NCI-H1436 treated with DMSO at 0.1 percent for 48 hours (cell line): Measurements from ENCODE around the gene SEMA4B.
A peak's percentile ranks its signal among the peaks of the same experiment; 100 is the strongest.
"Not testable (repeated sequence)": the region's sequence is repeated elsewhere in the genome, so short reads cannot be mapped to it uniquely, and the experiment has no call there.

Source experiments
- DNase-seq: peaks from one replicate; lab custom pipeline; 2025; lab: John Stamatoyannopoulos, UW

SEMA4B gene, protein sequence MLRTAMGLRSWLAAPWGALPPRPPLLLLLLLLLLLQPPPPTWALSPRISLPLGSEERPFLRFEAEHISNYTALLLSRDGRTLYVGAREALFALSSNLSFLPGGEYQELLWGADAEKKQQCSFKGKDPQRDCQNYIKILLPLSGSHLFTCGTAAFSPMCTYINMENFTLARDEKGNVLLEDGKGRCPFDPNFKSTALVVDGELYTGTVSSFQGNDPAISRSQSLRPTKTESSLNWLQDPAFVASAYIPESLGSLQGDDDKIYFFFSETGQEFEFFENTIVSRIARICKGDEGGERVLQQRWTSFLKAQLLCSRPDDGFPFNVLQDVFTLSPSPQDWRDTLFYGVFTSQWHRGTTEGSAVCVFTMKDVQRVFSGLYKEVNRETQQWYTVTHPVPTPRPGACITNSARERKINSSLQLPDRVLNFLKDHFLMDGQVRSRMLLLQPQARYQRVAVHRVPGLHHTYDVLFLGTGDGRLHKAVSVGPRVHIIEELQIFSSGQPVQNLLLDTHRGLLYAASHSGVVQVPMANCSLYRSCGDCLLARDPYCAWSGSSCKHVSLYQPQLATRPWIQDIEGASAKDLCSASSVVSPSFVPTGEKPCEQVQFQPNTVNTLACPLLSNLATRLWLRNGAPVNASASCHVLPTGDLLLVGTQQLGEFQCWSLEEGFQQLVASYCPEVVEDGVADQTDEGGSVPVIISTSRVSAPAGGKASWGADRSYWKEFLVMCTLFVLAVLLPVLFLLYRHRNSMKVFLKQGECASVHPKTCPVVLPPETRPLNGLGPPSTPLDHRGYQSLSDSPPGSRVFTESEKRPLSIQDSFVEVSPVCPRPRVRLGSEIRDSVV

DNA sequence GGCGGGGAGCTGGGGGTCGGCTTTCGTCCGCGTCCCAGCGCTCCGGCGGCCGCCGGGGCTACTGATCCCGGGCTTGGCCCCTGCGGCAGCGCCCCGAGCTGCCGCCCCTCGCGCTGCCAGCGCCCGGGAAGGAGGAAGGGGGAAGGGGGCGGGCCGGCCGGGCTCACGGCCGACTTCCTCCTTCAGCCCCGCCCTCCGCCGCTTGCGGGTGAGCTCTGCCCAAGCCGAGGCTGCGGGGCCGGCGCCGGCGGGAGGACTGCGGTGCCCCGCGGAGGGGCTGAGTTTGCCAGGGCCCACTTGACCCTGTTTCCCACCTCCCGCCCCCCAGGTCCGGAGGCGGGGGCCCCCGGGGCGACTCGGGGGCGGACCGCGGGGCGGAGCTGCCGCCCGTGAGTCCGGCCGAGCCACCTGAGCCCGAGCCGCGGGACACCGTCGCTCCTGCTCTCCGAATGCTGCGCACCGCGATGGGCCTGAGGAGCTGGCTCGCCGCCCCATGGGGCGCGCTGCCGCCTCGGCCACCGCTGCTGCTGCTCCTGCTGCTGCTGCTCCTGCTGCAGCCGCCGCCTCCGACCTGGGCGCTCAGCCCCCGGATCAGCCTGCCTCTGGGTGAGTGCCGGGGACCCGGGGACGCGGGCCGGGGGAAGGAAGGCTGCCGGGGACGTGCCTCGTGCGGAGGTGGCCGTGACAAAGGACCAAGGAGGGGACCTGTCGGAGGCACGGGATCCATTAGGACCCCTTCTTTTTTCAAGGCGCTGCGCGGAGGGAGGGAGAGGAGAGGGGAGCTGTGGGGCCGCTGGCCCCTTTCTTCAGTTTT, at the start of gene SEMA4B:
SEMA4B (plus strand) TSS at position 201 of the 814 bp plus-strand sequence; CDS start at position 450, 249 bp downstream.
- peak; percentile 38 for DNase-seq

DNA sequence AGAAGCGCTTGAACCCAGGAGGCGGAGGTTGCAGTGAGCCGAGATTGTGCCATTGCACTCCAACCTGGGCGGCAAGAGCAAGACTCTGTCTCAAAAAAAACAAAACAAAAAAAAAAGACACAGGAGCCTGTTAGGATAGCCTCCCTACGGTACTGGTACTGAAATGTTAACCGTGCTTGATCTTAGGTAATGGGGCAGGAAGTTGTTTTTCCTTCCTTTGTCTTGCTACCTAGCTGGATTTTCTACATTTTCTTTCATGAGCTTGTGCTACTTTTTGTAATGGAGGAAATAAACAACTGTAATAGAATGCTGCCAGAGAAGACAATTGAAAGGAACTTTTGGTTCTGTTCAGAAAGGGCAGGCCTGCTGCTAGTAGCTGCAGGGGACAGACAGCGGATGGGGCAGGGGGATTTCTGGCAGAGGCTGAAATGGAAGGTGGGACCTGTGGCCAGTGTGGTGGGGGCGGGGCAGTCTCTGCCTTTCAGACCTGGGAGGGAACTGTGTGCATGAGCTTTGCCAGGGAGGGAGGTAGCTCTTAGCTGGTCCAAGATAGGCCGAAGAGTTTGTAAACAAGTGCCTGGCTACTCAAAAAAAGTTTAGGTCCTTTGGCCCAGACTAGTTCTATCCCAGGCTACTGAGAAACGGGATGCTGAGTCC, 49.0 kb upstream of the SEMA4B start:
- no peak for DNase-seq

DNA sequence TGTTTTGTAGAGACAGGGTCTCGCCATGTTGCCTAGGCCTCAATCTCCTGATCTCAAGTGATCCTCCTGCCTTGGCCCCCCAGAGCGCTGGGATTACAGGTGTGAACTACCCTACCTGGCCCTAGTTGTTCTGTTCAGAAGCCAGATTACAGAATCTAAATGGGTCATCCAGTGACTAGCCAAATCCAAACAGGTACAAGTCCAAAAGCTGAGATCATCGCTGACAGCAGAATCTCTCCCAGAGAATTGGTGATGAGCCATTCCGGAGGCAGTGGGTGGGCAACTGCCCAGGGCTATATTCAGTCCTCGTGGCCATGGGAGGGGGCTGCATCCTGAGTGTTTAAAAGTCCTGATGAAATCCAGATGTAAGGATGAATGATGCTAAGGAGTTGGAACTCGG, 47.5 kb upstream of the SEMA4B start:
- DNase-seq, result no peak

DNA sequence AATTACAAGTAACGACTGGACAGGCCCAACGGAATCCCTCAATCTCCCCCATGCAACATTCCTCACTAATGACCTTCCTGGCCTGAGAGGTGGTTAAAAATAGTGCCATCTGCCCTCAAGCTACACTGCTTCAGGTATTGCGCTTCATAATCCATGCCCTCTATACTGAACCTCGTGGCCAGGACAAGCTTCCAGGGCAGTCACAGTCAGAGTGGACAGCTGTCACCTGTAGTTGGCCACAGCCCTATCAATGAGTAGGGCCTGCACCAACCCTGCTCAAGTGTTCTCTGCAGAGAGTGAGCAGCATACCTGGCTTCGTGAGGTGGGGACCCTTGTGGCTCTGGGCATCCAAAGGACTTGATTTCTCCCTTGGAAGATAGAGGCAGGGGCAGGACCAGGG, 46.9 kb upstream of the SEMA4B start:
- DNase-seq, result no peak

DNA sequence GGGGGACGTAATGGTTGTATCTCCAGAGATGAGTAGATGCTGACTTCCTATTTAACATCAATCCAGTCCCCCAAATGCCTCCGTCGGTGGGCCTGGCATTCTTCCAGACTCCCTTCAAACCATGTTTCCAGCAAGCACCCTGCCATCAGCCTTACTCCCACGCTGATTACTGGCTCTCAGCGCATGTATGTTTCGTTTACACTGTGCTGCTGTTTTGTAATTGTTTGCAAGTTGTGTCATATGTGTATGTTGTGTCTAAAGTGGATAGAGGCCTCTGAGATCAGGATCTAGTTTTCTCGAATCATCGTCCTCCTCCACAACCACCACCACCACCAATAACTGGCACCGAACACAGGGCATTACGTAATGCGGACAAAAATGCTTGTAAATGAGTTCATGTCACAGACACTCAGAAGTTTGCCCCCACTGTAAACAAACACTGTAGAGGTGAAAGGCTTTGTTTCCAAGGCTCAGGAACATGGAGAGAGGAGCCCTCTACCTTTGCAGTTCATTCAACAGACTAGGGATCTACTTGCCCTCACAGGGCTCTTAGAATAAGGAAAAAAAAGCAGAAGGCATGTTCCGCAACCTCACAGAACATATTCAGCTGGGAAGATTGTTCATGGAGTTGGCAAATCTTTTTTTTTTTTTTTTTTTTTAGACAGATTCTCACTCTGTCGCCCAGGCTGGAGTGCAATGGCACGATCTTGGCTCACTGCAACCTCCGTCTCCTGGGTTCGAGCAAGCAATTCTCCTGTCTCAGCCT, 46.1 kb upstream of the SEMA4B start:
- no peak for DNase-seq

DNA sequence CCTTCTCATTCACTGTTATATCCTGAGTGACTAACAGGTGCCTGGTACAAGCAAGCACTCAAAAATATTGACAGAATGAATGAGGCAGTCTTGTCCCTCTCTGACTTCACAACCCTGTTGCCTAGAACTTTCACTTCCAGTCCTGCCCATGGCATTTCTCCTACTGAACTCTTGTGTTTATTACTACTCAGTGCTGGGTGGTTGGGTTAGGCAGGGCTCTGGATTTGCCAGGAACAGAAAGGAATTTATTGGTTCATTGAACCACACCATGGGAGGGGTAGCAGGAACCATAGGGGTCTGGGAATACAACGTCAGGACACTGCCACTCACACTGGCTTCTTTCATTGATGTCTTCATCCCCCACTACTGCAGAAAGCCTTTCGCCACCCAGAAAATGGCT, 41.9 kb upstream of the SEMA4B start:
- DNase-seq, result no peak

DNA sequence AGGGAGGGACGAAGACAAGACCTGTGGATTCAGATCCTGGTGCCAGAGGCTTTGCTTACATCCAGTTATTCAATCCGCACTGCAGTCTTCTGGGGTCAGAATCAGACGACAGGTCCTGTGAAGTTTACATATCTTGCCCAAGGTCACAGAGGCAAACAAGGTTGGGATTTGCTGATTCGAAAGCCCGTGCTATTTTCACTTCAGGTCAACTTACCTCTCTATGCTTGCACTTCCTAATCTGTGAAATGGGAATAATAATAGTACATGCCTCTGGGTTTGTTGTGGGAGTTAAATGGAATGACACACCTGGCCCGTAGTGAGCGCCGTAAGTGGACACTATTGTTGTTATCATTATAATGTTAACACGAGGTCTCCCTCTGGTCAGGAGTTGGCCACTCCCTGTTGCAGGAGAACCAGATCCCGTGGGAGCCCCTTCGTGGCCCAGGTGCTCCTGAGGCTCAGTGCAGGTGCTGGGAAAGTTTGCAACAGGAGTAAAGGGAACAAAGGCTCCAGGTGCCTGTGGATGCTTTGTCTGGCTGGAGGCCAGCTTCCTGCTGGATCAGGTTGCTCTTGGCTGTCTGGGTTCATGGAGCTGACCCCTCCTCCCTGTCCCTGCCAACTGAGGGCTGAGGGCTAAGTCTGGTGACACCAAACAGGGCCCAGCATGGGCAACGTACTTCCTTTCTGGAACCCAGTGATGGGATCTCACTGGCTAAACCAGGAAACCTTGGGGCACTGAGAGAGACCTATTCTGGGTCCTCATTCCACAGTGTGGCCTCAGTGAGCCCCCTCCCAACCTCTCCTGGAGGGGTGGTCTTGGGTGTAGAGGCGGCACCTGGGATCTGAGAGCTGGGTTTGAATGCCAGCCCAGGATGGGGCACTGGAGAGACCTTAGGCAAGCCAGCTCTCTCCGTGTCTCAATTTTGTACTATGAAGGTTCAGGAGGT, 40.1 kb upstream of the SEMA4B start:
- no peak for DNase-seq

DNA sequence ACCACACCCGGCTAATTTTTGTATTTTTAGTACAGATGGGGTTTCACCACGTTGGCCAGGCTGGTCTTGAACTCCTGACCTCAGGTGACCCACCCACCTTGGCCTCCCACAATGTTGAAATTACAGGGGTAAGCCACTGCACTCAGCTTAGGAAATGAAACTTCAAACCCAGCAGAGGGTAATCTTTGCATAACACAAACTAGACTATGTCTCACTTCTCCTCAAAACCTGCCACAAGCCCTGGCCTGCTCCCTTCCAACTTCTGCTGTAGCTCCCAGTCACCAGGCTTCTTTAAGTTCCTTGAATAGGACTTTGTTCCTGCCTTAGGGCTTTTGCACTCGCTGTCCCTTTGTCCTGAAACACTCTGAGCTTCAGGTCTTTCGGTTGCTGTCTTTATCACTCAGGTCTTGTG, 39.2 kb upstream of the SEMA4B start:
- no peak for DNase-seq

DNA sequence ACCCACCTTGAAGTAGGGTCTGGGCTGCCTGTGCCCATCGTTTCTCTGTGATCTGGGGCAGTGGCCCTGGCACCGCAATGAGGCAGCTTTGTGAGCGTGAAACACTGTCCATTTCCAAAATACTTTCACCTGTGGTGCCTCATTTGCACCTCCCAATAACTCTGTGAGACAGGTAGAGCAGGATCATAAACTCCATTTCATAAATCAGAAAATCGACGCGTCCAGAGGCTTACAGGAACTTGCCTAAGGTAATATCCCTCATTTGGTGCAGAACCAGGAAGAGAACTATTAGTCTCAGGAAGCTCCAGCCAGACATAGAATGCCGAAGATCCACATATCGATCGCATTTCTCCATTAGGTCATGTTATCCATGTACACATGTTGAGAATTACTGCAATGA, 38.2 kb upstream of the SEMA4B start:
- no peak for DNase-seq

DNA sequence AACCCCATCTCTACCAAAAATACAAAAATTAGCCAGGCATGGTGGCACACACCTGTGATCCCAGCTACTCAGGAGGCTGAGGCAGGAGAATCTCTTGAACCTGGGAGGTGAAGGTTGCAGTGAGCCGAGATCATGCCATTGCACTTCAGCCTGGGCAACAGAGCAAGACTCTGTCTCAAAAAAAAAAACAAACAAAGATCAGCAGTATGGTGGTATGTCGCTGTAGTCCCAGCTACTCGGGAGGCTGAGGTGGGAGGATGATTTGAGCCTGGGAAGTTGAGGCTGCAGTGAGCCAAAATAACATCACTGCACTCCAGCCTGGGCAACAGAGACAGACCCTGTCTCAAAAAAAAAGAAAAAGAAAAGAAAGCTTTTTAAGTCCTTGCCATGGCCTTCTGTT, 36.9 kb upstream of the SEMA4B start:
- not testable (repeated sequence) for DNase-seq

DNA sequence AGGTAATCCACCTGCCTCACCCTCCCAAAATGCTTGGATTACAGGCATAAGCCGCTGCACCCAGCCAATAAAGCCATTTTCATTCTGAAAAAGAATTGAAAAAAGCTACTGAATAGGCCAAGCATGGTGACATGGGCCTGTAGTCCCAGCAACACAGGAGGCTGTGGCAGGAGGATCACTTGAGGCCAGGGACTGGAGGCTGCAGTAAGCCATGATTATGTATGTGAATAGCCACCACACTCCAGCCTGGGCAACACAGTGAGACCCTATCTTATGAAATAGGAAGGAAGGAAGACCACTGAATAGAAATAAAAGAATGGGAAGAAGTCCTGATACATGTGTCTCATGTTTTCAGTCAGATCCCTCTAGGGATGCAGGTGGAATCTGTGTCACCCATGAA, 36.0 kb upstream of the SEMA4B start:
- DNase-seq, result no peak

DNA sequence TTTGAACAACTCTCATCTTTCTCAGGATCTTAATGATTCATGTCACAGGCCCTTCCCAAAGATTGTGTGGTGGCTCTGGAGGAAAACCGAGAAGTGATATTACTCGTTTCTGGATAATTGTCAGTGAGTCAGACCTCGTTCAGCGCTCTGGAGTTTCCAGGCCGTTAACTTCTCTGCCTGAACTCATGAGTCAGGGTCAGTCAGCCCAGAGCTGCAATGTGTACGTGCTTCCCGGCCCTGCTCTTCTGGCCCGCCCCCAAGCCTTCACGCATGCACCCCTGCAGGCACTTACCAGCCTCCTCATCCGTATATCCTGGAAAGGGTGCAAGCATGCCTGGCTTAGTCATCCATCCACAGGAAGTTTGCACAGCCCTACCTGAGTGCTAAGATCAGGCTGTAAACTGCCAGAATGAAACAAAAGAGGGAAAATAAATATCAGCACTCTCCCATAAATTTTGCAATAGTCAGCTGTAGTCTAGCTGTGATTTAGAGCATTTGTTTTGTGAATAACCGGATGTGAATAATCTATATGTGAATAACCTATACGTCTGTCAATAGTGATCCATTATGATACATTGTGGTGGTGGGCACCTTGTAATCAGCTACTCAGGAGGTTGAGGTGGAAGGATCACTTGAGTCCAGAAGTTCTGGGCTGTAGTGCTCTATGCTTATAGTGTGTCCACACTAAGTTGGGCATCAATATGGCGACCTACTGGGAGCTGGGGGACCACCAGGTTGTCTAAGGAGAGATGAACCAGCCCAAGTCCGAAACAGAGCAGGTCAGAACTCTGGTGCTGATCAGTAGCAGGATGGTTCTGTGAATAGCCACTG, 35.3 kb upstream of the SEMA4B start:
- peak; percentile 81 for DNase-seq

DNA sequence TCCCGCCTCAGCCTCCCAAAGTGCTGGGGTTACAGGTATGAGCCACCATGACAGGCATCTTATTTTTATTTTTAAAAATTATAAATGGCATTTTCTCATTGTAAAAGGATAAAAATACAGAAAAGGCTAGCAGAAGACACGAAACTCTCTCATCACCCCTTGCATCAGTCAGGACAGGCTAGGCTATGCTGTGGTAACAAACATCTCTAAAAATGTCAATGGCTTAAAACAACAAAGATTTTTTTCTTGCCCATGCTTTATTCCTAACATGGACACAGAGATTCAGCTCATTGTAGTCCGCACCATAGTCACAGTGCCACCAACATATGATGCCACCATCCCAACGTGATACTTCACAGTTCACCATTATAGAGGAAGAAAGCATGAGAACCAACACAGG, 34.0 kb upstream of the SEMA4B start:
- DNase-seq, result no peak

DNA sequence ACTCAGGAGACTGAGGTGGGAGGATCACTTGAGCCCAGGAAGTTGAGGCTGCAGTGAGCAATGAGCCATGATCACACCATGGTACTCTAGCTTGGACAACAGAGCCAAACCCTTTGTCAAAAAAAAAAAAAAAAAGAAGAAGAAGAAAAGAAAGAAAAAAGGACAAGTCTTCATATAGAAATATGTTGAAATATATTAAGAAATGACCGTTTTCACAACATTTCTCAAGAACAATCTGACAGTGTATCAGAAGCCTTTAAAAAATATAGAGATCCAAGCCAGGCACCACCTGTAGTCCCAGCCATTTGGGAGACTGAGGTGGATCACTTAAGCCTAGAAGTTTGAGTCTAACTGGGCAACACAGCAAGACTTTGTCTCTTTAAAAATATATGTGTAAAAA, 29.5 kb upstream of the SEMA4B start:
- no peak for DNase-seq

DNA sequence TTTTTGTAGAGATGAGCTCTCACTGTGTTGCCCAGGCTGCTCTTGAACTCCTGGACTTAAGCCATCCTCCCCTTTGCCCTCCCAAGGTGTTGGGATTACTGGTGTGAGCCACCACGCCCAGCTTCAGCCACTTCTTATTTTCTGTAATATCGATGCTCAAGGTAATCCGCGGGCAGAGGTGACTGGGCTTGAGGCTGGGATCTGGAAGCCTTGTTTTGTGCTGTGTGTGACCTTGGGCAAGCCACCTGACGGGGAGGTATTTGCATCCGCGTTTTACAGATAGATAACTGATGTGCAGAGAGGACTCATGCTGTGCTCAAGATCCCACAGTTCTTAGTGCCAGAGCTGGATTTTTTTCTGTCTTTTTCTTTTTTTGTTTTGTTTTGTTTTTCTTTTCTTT, 27.8 kb upstream of the SEMA4B start:
- no peak for DNase-seq

DNA sequence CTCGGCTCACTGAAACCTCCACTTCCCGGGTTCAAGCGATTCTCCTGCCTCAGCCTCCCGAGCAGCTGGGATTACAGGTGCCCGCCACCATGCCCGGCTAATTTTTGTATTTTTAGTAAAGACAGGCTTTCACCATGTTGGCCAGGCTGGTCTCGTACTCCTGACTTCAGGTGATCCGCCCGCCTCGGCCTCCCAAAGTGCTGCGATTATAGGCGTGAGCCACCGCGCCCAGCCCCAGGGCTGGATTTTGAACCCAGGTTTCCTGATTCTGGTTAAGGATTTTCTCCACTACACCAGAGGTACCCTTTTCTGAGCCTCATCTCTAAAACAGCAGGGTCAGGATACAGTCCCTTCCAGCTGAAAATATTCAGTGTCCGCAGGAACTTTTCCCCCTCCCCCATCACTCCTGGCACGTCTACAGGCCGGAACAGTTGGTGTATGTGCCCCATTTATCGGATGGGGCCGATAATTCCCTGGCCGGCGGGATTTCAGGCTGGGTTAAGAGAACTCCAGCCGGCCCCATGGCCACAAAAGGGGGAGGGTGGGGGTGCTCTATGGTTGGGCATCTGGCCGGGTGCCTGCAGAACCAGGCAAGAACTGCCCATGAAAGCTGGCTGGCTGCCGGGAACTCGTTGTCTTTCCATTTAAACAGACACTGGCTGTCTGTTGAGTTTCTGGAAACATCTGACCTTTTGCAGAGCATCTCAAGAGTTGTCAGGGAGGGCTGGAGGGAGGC, 26.8 kb upstream of the SEMA4B start:
- no peak for DNase-seq

DNA sequence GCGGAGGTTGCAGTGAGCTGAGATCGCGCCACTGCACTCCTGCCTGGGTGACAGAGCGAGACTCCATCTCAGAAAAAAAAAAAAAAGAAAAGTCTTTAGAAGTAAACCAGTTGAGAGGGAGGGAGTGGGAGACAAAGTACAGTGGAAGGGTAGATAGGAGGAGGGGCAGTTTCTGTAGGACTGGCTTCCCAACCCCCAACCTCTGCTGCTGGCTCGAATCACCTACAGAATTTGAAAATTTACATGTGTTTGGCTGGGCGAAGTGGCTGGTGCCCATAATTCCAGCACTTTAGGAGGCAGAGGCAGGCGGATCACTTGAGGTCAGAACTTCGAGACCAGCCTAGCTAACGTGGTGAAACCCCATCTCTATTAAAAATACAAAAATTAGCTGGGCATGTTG, 24.1 kb upstream of the SEMA4B start:
- no peak for DNase-seq
